ENCODE data around the gene SPEN.

GRCh38 chr1:15943328-15943991, 96.0 kb downstream of the SPEN start:
- TF ChIP-seq HDAC6 (IDR thresholded peaks at IDR 0.05; ENCODE audit: unreplicated experiment) (no peak), MXI1 (IDR thresholded peaks at IDR 0.05; ENCODE audit: low read depth, low read length) (no peak), CREB1 (IDR thresholded peaks at IDR 0.05; ENCODE audit: low read depth) (no peak), CHD4 (IDR thresholded peaks at IDR 0.05) (no peak), KDM1A (IDR thresholded peaks at IDR 0.05; ENCODE audit: borderline replicate concordance) (no peak), CEBPZ (IDR thresholded peaks at IDR 0.05; ENCODE audit: low read depth, low read length) (no peak)
- TF ChIP-seq, protein P1, sequence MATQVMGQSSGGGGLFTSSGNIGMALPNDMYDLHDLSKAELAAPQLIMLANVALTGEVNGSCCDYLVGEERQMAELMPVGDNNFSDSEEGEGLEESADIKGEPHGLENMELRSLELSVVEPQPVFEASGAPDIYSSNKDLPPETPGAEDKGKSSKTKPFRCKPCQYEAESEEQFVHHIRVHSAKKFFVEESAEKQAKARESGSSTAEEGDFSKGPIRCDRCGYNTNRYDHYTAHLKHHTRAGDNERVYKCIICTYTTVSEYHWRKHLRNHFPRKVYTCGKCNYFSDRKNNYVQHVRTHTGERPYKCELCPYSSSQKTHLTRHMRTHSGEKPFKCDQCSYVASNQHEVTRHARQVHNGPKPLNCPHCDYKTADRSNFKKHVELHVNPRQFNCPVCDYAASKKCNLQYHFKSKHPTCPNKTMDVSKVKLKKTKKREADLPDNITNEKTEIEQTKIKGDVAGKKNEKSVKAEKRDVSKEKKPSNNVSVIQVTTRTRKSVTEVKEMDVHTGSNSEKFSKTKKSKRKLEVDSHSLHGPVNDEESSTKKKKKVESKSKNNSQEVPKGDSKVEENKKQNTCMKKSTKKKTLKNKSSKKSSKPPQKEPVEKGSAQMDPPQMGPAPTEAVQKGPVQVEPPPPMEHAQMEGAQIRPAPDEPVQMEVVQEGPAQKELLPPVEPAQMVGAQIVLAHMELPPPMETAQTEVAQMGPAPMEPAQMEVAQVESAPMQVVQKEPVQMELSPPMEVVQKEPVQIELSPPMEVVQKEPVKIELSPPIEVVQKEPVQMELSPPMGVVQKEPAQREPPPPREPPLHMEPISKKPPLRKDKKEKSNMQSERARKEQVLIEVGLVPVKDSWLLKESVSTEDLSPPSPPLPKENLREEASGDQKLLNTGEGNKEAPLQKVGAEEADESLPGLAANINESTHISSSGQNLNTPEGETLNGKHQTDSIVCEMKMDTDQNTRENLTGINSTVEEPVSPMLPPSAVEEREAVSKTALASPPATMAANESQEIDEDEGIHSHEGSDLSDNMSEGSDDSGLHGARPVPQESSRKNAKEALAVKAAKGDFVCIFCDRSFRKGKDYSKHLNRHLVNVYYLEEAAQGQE (IDR thresholded peaks at IDR 0.05; ENCODE audit: low read depth, low read length), result no peak
- TF ChIP-seq, protein P2, sequence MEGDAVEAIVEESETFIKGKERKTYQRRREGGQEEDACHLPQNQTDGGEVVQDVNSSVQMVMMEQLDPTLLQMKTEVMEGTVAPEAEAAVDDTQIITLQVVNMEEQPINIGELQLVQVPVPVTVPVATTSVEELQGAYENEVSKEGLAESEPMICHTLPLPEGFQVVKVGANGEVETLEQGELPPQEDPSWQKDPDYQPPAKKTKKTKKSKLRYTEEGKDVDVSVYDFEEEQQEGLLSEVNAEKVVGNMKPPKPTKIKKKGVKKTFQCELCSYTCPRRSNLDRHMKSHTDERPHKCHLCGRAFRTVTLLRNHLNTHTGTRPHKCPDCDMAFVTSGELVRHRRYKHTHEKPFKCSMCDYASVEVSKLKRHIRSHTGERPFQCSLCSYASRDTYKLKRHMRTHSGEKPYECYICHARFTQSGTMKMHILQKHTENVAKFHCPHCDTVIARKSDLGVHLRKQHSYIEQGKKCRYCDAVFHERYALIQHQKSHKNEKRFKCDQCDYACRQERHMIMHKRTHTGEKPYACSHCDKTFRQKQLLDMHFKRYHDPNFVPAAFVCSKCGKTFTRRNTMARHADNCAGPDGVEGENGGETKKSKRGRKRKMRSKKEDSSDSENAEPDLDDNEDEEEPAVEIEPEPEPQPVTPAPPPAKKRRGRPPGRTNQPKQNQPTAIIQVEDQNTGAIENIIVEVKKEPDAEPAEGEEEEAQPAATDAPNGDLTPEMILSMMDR (IDR thresholded peaks at IDR 0.05 in 2 of 3, conservative IDR thresholded peaks at IDR 0.05 in 1 of 3; ENCODE audit: control insufficient read depth in 2 of 3, extremely low read depth in 1 of 3, insufficient read depth in 1 of 3, low read depth in 3 of 3, low read length in 3 of 3), result no peak
